Activated CD8-positive, alpha-beta memory T cell treated with anti-CD3 and anti-CD28 coated beads for 1 hour (primary cell): Measurements from ENCODE around the gene ARHGEF10L.

Experiments used
- DNase-seq, 2 donors: peaks; one replicate each; pipeline ENCODE4 v3.0.0-alpha.2; 2020; ENCODE audit warnings: low read depth in 1 of 2; ENCODE audit errors: extremely low read depth in 1 of 2

Gene ARHGEF10L

DNA sequence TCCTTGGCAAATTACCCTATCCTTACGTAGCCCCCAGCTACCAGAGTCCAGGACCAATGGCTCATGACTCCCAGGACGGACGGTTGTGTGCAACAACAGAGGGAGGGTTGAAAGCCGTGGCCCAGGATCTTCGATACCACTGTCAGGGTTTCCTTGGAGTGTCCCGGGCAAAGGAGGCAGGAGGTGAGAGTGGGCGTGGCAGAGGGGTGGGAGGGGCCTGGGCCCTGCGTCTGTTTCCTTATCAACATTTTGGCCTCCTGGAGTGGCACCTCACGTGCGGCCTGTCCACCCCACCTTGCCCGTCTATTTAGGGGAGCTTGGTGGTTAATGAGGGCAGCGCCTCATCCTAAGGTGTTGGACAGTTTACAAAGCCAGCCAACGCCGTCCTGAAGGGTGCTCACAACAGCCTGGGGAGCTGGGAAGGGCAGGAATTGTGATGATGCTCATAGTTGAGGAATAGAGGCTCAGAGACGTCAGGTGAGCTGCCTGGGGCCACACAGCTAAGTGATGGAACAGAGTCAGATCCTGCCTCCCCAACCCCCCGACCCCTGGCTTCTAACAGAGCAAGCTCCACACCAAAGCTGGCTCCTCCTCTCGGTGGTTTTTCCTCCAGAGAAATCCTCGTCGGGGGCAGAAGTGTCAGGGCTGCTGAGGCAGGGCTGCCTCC is 17.4 kb upstream of the ARHGEF10L start:
- DNase-seq = no peak

DNA sequence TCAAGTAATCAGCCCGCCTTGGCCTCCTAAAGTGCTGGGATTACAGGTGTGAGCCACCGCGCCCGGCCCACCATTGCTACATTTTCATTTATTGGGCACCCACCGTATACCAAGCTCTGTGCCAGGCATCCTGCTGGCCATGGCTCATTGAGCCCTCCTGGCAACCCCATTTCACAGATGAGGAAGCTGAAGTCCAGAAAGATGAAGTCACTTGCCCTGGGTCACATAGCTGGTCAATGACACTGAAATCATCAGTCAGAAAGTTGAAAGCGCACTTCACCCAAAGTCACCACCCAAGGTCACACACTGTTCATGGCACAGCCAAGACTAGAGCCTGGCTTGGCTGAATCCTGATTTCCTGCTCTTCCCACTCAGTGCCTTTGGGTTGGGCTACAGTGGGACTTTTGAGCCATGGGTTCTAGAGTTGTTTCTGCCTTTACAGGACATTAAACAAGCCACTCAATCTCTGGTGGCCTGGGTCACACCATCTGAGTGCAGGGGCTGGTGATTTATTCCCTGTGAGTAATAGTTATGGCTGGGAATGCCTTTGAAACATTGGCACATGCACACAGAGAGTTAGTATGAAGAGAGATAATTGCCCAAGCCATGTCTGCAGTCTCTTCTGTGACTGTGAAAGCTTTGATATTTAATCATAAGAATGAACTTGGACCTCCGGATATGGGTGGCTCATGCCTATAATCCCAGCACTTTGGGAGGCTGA is 16.0 kb upstream of the ARHGEF10L start:
- no peak for DNase-seq

DNA sequence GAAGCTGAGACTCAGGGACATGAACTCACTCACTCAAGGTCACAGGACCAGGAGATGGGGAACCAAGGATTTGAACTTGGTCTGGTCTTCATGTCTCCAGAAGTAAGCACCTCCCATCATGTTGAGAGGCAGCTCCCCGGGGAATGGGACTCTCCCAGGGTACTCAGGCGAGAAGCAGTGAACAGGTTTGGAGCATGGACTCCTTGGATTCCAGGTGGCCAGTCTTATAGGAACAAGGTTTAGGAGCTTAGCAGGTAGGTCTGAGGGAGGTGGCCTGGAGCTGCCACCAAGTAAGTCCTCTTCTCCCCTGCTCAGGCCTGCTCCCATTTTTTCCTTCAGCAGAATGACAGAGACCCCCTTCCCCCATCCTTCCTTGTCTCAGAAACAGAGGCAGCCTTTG is 14.9 kb upstream of the ARHGEF10L start:
- no peak for DNase-seq

DNA sequence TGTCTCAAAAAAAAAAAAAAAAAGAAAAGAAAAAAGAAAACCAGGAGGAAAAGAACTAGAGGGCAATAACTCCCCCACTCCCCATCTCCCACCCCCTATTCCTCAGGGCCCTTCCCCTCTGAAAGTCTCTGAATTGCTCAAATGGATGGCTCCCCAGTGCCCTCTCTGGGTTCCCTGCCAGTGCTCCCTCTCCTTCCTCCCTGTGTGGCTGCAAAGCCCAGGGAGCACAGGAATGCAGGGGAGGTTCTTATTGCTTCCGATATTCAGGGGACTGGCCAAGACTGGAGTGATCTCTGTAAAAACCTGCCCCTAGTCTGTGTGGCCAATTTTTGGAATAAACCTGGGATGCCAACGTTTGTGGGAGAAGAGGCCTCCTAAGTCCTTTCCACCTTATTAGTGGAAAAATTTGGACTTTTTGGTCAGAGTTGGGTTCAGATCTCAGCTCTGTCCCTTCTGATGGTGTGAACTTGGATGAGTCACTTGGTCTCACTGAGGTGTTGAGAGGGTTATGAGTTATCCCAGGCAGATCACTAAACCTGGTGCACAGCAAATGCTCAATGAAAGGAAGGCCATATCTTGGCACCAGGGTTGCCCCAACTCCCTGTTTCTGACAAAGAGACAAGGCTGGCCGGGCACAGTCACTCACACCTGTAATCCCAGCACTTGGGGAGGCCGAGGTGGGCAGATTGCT is 13.4 kb upstream of the ARHGEF10L start:
- no peak for DNase-seq

DNA sequence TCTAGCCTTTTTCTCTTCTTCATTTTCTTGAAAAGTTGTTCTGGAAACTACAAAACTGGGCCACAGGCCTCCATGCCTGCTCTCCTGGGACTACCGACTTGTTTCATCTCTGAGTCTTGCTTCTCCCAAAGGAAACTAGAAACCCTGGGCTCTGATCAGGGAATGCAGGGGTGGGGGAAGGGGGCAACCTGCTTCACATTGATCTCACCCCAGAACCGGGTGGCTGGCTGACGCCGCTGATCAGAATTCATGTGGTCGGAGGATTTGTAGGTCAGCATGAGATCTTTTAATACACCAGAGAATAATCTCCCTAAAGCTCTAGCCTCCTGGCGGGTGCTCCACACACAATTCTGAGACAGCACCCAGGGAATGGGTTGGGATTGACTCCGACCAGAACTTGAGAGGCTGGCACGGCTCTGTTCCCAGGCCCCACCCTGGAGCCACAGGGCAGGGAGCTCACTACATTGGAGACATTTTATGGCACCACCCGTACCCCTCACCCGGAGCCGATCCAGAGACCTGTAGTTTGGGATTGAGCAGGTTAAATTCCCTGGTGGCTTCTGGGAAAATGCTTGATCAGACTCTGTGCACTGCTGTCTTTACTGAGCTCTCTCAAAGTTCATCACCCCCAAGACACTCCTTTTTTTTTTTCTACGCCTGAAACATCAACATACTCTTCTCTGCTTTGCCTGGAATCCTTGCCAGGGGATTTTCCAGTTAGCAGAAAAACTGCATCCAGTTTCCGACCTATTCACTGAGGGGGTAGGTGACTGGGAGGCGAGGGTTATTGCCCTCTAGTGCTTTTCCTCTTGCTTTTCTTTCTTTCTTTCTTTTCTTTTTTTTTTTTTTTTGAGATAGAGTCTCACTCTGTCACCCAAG is 12.2 kb upstream of the ARHGEF10L start:
- DNase-seq = no peak

DNA sequence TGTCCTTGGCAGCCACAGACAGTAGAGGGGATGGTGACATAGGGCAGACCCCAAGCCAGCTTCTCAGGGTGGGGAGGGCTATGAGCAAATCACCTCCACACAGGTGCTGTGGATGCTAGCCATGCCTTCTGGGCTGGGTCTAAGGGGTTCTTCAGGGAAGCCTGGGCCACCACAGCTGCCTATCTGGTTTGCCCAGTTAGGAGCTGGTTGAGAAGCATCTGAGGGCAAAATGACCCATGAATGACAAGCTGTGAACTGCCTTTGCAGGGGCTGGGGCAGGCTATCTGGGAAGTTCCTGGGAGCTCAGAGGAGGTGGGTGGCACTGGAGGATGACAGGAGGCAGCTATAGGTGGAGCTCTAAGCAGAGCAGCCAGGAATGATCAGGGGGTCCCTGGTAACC is 10.1 kb upstream of the ARHGEF10L start:
- no peak for DNase-seq

DNA sequence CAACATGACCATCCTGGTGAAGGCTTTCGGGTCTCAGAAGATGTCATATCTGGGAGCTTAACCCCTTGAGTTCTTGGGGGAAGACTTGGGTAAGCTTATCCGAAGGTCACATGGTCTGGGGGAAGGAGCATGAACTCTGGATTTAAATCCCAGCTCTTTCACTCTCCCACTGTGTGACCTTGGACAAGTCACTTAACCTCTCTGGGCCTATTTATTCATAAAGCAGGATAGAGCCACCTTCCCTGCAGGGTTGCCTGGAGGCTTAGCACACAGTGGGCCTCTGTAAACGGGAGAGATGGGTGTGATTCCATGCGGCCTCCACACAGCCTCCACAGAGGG is 8.2 kb upstream of the ARHGEF10L start:
- no peak for DNase-seq

DNA sequence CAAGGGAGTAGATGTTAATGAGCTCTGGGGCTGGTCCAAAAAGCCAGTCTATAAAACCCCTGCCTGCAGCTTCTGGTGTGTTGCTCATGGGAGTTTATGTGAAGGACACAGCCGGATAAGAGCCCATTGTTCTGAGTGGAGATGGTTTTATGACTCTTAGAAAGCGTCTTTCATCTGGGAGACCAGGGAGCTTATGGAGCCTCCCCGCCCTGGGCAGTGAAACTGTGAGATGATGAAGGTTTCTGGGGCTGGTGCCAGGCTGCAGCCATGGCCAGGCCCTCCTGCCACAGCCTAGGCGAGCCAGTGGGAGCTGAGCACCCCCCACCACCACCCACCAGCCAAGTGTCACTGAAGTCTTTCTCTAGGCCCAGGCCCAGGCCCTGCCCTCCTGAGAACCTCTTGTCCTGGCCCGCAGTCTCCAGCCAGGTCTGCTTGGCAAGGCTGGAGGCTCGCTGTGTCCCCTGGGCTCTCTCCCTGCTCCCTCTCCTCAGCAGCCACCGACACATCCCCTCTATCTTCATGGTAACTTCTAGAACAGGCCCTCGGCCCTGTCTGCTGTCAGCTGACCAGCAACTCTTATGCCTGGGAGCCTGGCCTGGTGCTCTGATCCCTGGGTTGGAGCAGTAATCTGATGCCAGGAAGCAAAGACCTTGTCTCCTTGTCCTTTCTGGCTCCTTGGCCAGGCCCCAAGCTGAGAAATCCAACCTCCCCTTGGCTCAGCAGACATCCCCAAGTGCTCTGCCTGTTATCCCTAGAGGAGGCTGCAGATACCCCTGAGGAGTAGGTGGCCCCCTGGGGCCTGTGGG is 7.6 kb upstream of the ARHGEF10L start:
- no peak for DNase-seq

DNA sequence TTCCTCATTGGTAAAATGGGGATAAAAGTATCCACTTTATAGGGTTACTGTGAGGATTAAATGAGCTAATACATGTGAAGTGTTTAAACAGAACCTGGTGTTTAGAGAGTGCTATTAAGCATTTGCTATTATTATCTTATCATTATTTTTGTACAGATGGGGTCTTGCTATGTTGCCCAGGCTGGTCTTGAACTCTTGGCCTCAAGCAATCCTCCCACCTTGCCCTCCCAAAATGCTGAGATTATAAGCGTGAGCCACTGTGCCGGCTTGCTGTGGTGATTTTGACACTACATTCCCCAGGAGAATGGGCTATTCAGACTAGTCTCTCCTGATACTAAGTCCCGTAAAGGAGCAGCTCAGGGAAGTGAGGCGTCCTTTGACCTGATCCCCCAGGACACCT is 6.3 kb upstream of the ARHGEF10L start:
- DNase-seq = no peak

DNA sequence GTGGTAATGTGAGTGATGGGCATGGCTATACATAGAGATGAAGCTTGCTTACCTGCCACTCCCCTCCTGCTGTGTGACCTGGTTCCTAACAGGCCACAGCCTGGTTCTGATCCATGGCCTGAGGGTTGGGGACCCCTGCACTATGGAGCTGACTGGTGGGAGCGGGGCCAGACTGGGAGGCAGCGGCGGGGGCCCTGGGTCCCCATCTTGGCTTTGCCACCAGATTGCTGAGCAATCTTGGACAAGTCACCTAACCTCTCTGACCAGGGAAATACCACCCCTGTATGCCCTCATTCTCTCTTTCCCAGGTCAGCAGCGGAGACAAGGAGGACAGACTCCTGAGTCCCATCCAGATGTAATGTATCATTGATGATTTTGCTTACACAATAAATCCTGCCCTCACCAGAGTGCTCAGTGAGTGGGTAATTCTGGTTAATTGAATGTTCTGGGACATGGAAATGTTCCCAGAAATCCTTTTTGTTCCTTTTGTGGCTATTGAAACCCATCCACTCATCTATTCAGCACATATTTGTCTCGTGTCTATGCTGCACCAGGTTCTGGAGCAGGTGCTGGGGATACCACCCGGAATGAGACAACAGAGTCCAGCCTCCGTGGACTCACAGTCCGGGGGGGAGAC is 4.1 kb upstream of the ARHGEF10L start:
- DNase-seq = no peak

DNA sequence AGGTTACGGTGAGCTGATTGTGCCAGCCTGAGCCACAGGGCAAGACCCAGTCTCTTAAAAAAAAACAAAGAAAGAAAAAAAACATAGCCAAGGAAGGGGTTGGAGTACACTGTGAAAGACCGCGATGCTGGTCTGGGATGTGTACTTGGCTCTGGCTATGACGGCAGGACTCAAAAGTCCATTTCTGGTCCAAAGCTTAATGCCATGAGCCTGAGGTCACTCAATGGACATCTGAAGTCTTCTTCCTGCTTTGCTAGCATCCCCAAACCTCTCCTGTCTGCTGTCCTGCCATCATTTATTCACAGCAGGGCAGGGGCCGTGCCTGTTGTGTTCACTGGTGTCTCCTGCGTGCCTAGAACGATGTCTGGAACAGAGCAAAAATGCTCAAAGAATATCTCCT is 1.5 kb upstream of the ARHGEF10L start:
- no peak for DNase-seq

DNA sequence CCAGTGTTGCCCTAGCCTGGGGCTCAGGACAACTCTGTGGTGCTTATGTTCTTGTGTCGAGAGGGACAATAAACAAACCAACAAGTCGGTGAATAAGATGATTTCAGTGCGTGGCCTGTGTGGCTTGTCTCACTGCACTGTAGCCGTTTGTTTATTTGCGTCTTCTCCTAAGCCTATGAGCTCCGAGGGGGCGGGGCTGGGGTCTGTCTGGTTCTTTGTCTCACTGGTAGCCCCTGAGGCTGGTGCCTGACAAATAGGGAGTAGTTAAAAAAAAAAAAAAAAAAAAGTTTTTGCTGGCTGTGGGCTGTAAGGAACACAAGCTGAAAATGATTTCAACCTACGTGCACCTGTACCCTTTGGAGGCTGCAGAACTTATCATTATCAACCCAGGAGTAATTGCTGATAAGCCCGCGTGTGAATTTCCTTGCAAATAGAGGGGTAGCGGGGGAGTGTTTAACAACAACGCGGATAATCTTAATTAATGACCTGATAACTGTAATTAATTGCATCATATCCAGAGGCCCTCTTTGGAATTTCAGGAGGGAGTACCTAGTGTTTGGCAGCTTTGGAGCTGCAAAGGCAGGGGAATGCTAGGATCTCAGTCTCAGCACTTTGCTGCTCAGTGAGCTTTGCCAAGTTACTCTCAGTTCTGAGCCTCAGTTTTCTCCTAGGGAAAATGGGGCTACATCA is 925 bp upstream of the ARHGEF10L start:
- DNase-seq = no peak

DNA sequence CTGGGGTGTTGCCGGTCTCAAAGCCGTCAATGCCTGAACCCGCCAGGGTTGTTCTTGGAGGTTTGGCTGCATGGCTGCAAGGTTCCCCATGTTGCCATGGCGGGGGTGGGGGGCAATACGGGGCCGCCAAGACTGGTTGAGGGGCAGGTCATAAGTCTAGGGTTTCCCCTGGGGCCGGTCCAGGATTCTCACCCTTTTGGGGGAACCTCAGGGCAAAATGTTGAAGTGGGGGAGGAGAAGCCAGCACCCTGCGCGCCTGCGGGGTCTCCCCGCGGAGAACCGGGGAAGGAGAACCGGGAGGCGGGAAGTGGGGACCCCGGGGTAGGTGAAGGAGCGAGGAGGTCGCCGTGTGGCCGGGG is 401 bp upstream of the ARHGEF10L start:
- no peak for DNase-seq

DNA sequence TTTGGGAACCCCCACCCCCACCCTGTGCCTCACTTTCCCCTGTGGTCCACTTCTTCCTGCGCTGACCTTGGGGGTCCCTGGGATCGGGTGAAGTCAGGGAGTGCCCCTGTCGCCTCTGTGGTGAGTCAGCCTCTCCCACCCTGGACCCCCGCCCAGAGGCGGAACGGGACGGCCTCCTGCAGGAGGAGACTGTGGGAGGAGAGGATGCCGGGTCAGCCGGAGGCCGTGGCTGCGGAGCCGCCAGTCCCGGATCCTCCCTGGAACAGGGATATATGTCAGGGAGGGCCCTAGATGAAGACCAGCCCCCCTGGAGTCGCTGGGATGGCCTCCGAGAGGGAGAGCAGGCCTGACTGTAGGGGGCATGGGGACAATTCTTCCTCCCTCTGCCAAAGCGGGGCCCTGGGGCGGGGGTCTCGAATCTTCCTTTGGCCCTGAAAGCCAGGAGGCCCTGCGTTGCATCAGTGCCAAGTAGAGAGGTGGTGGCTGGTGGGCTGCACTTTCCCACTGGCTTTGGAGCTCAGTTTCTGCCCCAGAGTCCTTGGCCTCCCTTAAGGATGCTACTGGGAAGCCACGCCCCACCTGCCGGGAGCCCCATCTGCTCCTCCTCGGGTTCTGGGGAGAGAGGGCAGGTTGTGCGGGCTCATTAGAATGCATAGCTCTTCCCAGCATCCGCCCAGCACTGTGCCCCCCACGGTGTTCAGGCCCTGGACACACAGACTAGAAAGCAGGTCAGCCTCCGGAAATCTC is 930 bp downstream of the ARHGEF10L start:
- no peak for DNase-seq

DNA sequence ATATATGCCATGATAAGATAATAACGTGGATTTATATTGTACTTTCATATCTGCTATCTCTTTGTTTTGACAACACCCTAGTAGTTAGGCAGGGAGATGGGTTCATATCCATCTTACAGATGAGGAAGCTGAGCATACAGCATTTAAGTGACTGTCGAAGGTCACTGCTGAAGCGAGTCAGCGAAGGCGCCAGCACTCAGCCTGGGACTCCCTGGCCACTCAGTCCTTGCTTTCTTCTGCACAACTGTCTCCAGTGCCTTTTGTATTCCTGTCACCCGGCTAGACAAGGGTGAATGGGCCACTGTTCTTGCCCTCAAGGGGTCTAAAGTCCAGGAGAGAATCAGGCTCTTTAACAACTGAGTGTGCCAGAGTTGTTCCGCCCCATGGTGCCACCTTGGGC is 3.1 kb downstream of the ARHGEF10L start:
- no peak for DNase-seq

DNA sequence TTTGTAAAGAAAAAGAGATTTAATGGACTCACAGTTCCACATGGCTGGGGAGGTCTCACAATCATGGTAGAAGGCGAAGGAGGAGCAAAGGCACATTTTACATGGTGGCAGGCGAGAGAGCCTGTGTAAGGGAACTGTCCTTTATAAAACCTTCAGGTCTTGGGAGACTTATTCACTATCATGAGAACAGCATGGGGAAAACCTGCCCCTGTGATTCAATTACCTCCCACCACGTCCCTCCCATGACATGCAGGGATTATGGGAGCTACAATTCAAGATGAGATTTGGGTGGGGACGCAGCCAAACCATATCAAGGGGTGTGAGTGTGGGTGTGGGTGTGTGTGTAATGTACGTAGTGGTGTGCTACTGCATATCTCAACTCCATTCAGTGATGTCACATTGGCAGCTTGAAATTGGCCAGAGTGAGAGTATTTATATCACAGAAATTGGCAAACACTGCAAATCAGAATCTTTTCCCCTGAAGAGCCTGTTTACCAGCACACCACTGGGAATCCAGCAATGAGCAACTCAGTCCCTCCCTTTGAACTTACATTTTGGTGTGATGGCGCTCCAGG is 5.4 kb downstream of the ARHGEF10L start:
- DNase-seq = no peak

DNA sequence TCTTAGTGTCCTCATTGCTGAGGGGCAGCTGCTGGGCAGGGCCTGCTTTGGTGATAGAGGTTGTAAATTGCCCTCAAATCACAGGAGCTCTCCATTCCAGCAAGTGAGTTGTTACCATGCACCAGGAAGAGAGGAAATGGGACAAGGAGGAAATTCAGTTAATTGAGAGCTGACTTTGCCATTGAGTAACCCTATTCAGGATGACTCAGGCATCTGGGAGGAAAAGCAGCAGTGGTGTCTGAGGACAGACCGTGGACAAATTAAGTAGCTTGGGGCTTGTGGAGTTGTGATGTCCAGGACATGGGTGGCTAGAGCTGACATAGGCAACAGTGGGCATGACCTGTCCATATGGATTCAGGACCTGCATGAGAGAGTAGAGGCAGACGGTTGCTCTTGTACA is 5.9 kb downstream of the ARHGEF10L start:
- DNase-seq = no peak

DNA sequence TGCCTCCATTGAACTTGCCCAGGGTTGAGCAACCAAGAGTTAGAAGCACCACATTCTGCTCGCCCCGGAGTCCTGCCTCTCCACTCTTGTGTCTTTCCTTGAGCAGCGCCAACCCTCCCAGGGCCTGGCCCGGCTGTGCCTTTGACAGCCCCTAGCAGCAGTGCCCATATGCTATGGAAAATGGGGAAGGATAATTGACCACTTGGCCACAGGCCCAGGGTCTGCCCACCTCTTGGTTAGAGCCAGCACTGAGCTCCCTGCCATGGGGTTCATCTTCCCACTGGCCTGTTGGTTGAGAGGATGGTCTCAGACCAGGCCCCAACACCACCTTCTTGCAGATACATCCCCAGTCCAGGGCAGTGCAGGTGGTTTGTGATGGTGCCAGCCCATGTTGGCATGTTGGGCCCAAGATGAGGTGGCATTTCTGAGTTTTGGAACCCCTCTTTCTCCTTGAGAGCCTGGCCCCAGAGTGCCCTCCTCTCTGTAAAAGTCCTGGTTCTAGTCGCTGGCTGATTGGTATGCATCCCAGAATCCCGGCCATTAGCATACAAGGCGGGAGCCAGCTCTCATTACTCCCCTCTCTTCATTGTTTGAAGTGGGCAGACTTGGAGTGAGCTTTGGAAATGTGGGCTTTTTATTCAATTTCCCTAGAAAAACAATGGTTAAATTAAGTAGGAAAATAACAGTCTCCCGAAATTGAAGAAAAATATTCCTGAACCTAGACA is 7.6 kb downstream of the ARHGEF10L start:
- DNase-seq = no peak
